Activated T-cell treated with anti-CD3 and anti-CD28 coated beads, Interleukin-2, amount 50 U/mL, for 4 hours (primary cell): ENCODE data around the gene DIAPH2. TPM values are rescaled to one million over a fixed set of nuclear protein-coding genes. Genes with fewer than 3 reads are reported as not detected.

Source experiments
- ATAC-seq, 2 donors: fragments of 200-7000 bp; cut with Tn5 transposase; one replicate each; pipeline ENCODE4 v1.10.0; 2021
- DNase-seq: peaks from one replicate; pipeline ENCODE4 v3.0.0-alpha.2; 2020
- H3K27me3 Mint-ChIP-seq: one replicate; pipeline ENCODE4 v1.8.0; 2021; ENCODE audit warnings: low read depth, mixed read lengths
- H3K36me3 Mint-ChIP-seq: one replicate; pipeline ENCODE4 v1.8.0; 2022; ENCODE audit warnings: mixed read lengths; ENCODE audit not compliant: insufficient read depth
- H3K4me1 Mint-ChIP-seq: one replicate; pipeline ENCODE4 v1.8.0; 2021; ENCODE audit warnings: low read depth, mixed read lengths
- H3K4me3 Mint-ChIP-seq: one replicate; pipeline ENCODE4 v1.8.0; 2021; ENCODE audit warnings: mild to moderate bottlenecking, moderate library complexity, mixed read lengths
- H3K9me3 Mint-ChIP-seq: one replicate; pipeline ENCODE4 v1.8.0; 2021; ENCODE audit warnings: mixed read lengths
- total RNA-seq, 3 donors: library from RNA; stranded (reverse); gene quantifications; one replicate each; pipeline ENCODE4 v1.2.1, GENCODE V29; 2021

DIAPH2 gene
- total RNA-seq, 3 donors from 2014 or later, result 4.4 to 4.8 (median 4.4) TPM

- Mint-ChIP-seq H3K27me3 (no peaks in the 10 kb centered on the region), H3K4me1 (no peaks in the 10 kb centered on the region), H3K9me3 (no peaks in the 10 kb centered on the region), H3K36me3 (peaks cover 3% of the 10 kb centered on the region), H3K4me3 (no peak overlapping the region)
- DNase-seq, result no peak
- ATAC-seq, result no peak
Observed at GRCh38 chrX:97290199-97290598, 605.6 kb downstream of the DIAPH2 start.

DNA sequence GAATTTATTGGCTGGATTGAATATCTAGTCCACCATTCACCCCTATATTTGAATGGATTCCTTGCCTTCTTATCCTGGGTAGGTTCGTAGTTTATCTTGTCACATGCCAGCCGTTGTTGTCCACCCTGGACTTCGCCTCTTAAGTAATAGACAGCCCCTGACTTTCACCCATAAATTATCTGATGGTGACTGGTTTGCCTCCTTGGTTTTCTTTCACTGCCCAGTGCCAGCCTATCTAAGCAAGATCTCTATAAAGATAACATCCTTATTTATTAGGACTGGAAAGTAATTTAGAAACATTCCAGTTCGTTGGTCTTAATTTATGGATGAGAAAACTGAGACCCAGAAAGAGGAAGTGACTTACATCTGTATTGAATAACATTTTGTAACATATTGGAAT, 609.4 kb downstream of the DIAPH2 start:
- no peak for DNase-seq

DNA sequence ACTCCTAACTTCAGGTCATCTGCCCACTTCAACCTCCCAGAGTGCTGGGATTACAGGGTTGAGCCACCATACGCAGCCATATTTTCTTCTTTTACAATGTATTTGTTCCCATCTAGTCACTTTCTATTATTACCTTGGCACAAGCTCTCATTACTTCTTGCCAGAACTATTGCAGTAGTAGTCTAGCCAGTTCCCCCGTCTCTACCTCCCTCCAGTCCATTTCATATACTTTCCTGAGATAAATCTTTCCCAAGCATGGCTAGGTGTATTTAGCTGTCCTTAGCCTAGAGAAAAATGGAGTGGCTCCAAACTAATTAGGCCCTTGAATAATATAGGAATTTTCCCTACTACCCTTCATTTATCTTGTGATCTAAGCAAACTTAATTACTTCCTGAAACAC, 611.3 kb downstream of the DIAPH2 start:
- no peak for ATAC-seq

More for the DNA sequence above, 609.4 kb downstream of the DIAPH2 start:
- no peaks in the 10 kb centered on the region for H3K27me3 Mint-ChIP-seq
- H3K4me3 Mint-ChIP-seq, result no peak overlapping the region
- no peaks in the 10 kb centered on the region for H3K9me3 Mint-ChIP-seq
- H3K4me1 Mint-ChIP-seq, result no peaks in the 10 kb centered on the region
- ATAC-seq, result no peak
- H3K36me3 Mint-ChIP-seq, result no peaks in the 10 kb centered on the region

DNA sequence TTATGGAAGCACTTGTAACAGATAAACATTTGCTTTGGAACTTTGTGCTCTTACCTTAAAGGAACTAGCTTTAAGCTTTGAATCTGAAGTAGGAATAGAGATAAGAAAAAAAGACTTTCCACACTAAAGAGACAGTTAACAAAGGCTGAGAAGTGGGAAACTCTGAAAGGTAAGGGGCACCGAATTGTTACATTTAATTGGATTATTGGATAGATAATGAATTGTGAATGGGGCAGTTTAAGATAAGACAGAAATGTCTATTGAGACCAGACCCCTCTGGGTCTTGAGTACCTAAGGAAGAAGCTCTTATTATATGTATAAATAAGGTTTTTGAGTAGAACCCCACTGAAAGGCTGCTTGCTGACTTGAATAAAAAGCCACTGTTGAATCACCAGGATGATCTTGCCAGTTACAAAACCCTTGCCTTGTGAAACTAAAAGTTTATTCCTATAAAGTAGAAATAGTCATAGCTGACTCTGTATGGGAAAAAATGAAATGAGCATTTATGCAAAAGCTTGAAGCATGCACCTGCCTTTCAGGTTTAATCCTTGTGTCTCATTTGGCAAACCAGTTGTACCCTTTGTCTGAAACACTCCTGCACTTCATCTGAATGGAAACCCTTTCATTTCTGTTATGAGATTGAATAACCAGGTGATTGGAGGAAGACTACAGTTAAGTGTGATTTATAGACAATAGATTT, 622.3 kb downstream of the DIAPH2 start:
- Mint-ChIP-seq H3K9me3 (no peaks in the 10 kb centered on the region), H3K4me1 (no peaks in the 10 kb centered on the region), H3K27me3 (no peaks in the 10 kb centered on the region), H3K4me3 (no peak overlapping the region), H3K36me3 (peaks cover 2% of the 10 kb centered on the region)
- ATAC-seq, result no peak
- no peak for DNase-seq

More for the DNA sequence above, 611.3 kb downstream of the DIAPH2 start:
- no peaks in the 10 kb centered on the region for H3K27me3 Mint-ChIP-seq
- H3K9me3 Mint-ChIP-seq, result no peaks in the 10 kb centered on the region
- DNase-seq, result no peak
- no peak overlapping the region for H3K4me3 Mint-ChIP-seq
- no peaks in the 10 kb centered on the region for H3K4me1 Mint-ChIP-seq
- no peaks in the 10 kb centered on the region for H3K36me3 Mint-ChIP-seq

DNA sequence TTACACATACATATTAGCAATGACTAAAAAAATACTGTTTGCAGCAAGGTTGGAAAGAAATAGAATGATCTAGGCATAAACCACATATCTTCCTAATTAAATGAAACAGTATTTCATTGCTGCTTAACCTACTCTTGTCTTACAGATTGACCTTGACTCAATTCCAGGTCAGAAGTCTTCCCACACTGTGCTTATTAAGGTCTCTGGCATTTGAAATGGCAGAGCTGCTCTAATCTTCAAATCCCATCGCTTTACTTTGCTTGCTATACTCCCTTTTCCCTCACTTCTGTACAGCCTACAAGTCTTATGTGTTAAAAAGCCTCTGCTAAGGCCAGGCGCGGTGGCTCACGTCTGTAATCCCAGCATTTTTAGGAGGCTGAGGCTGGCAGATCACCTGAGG, 623.5 kb downstream of the DIAPH2 start:
- Mint-ChIP-seq H3K27me3 (no peaks in the 10 kb centered on the region), H3K4me3 (no peak overlapping the region), H3K36me3 (peaks cover 2% of the 10 kb centered on the region), H3K4me1 (no peaks in the 10 kb centered on the region), H3K9me3 (no peaks in the 10 kb centered on the region)
- DNase-seq (no peak), ATAC-seq (no peak)

DNA sequence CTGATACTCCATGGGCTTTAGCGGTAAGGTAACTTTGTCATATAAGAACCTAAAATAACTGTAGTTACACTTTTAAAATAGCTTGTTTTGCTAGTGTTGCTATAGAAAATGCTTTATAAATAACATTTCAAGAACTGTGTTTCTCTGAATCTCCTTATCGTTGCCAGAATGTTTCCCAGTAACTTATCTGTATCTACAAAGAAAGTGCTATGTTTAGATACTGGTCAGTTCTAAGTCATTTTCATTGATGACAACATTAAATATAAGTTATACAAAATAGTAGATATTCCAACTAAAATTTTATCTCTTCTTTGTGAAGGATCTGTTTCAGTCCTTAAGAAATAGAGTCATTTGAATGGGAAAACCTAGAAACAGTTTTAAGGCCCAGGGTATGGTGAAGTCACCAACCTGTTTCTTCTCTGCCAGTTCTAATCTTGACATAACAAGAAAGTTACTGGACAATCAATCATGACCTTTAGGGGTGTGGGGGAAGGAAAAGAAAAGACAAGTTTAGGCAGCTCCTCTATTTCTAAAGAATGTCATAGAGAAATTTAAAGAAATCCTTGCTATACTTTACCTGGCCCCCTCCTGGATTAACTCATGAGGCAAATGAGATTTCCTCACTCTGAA, 625.0 kb downstream of the DIAPH2 start:
- ATAC-seq (no peak), DNase-seq (no peak)
- Mint-ChIP-seq H3K4me3 (no peak overlapping the region), H3K36me3 (peaks cover 2% of the 10 kb centered on the region), H3K4me1 (no peaks in the 10 kb centered on the region), H3K9me3 (no peaks in the 10 kb centered on the region), H3K27me3 (no peaks in the 10 kb centered on the region)

- Mint-ChIP-seq H3K36me3 (peaks cover 4% of the 10 kb centered on the region), H3K4me3 (no peak overlapping the region), H3K9me3 (no peaks in the 10 kb centered on the region), H3K27me3 (no peaks in the 10 kb centered on the region), H3K4me1 (no peaks in the 10 kb centered on the region)
- DNase-seq (no peak), ATAC-seq (no peak)
Observed at GRCh38 chrX:97310373-97310772, 625.7 kb downstream of the DIAPH2 start.

- H3K4me3 Mint-ChIP-seq, result no peak overlapping the region
Observed at GRCh38 chrX:97311066-97311778, 626.6 kb downstream of the DIAPH2 start.

DNA sequence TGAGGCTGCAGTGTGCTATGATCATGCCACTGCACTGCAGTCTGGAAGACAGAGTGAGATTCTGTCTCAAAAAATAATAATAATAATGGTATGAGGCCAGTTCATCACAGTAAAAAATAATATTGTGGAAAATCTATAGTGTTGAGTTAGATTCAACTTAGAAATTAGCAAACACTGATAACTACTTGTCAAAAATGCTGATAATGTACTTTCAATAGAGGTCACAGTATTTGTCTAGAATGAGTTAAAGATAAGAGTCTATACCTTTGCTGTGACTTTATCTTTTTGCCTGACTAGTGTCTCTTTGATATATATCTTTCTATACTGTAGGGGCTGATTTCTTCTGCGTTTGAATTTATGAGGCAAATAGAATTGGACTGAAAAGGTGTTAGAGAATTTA, 629.7 kb downstream of the DIAPH2 start:
- Mint-ChIP-seq H3K9me3 (no peaks in the 10 kb centered on the region), H3K27me3 (no peaks in the 10 kb centered on the region), H3K4me3 (no peak overlapping the region), H3K36me3 (peaks cover 4% of the 10 kb centered on the region), H3K4me1 (no peaks in the 10 kb centered on the region)
- DNase-seq, result no peak
- no peak for ATAC-seq

More at GRCh38 chrX:97311066-97311778, 626.6 kb downstream of the DIAPH2 start:
- DNase-seq (no peak), ATAC-seq (no peak)
- Mint-ChIP-seq H3K36me3 (peaks cover 4% of the 10 kb centered on the region), H3K4me1 (no peaks in the 10 kb centered on the region), H3K9me3 (no peaks in the 10 kb centered on the region), H3K27me3 (no peaks in the 10 kb centered on the region)

- H3K4me1 Mint-ChIP-seq, result no peaks in the 10 kb centered on the region
- no peaks in the 10 kb centered on the region for H3K9me3 Mint-ChIP-seq
- no peaks in the 10 kb centered on the region for H3K27me3 Mint-ChIP-seq
- ATAC-seq (no peak), DNase-seq (no peak)
- H3K4me3 Mint-ChIP-seq, result no peak overlapping the region
- H3K36me3 Mint-ChIP-seq, result peaks cover 3% of the 10 kb centered on the region
Observed at GRCh38 chrX:97315939-97316338, 631.3 kb downstream of the DIAPH2 start.

DNA sequence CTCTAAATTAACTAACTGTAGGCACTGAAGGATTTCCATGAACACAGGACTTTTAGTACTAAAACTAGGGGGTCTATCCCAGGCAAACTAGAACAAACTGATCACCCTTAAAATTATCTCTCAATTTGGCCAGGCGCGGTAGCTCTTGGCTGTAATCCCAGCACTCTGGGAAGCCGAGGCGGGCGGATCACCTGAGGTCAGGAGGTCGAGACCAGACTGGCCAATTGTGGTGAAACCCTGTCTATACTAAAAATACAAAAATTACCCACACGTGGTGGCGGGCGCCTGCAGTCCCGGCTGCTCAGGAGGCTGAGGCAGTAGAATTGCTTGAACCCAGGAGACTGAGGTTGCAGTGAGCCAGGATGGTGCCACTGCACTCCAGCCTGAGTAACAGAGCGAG, 635.7 kb downstream of the DIAPH2 start:
- ATAC-seq (no peak), DNase-seq (no peak)
- Mint-ChIP-seq H3K4me3 (no peak overlapping the region), H3K36me3 (no peaks in the 10 kb centered on the region), H3K4me1 (no peaks in the 10 kb centered on the region), H3K27me3 (no peaks in the 10 kb centered on the region), H3K9me3 (no peaks in the 10 kb centered on the region)

- H3K4me1 Mint-ChIP-seq, result no peaks in the 10 kb centered on the region
- H3K27me3 Mint-ChIP-seq, result no peaks in the 10 kb centered on the region
- H3K4me3 Mint-ChIP-seq, result no peak overlapping the region
- ATAC-seq, result no peak
- no peaks in the 10 kb centered on the region for H3K9me3 Mint-ChIP-seq
- DNase-seq, result no peak
- H3K36me3 Mint-ChIP-seq, result no peaks in the 10 kb centered on the region
Observed at GRCh38 chrX:97322401-97322800, 637.8 kb downstream of the DIAPH2 start.

DNA sequence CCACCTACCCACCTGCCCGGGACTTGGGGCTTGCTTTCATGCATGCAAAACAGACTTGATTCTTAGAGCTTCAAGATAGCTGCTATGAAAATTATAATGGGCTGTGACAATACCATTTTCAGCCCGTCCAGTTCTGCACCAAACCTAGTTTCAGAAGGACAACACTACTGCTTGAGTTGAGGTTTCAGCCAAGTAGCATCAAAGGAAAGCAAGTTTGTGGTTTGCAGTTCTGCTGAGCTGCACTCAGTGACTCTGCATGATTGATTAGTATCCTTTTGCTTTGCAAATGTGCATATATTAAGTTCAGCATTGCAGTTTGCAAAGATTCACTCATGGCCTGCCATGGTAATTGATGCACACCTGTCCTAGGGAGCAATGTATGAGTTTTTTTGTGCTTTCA, 641.8 kb downstream of the DIAPH2 start:
- Mint-ChIP-seq H3K27me3 (no peaks in the 10 kb centered on the region), H3K9me3 (no peaks in the 10 kb centered on the region), H3K4me3 (no peak overlapping the region), H3K36me3 (no peaks in the 10 kb centered on the region), H3K4me1 (no peaks in the 10 kb centered on the region)
- no peak for ATAC-seq
- no peak for DNase-seq

GRCh38 chrX:97328853-97329390, 644.3 kb downstream of the DIAPH2 start:
- Mint-ChIP-seq H3K36me3 (peaks cover 2% of the 10 kb centered on the region), H3K27me3 (no peaks in the 10 kb centered on the region), H3K4me3 (no peak overlapping the region), H3K4me1 (no peaks in the 10 kb centered on the region), H3K9me3 (no peaks in the 10 kb centered on the region)
- DNase-seq (no peak), ATAC-seq (no peak)
